AG10803 (cell line): ENCODE data around the gene PTPN23.

Source experiments
- DNase-seq: peaks from one replicate; pipeline ENCODE4 v3.0.0; 2010; ENCODE audit warnings: low read depth
- H3K4me3 ChIP-seq: 2 replicates; pipeline ENCODE4 v1.5.1; 2011; ENCODE audit warnings: mild to moderate bottlenecking, low read length, control low read depth
- CTCF ChIP-seq: conservative IDR thresholded peaks from 2 replicates; pipeline ENCODE4 v1.5.1; 2011; ENCODE audit warnings: mild to moderate bottlenecking, low read length, control low read depth, inconsistent platforms

The PTPN23 gene

GRCh38 chr3:47342812-47343211 is 38.0 kb upstream of the PTPN23 start:
- no peak for TF ChIP-seq CTCF
- no peak for DNase-seq
- no peak overlapping the region for H3K4me3 ChIP-seq

- no peak for TF ChIP-seq CTCF
- no peak overlapping the region for H3K4me3 ChIP-seq
- DNase-seq = no peak
These were observed 37.3 kb upstream of the PTPN23 start for GRCh38 chr3:47343471-47343971.

- no peak for DNase-seq
These were observed 35.9 kb upstream of the PTPN23 start for GRCh38 chr3:47344971-47345370.

GRCh38 chr3:47347217-47347801 is 33.5 kb upstream of the PTPN23 start:
- peak; percentile 84 for DNase-seq
- no peak overlapping the region for H3K4me3 ChIP-seq

More at GRCh38 chr3:47344971-47345370, 35.9 kb upstream of the PTPN23 start:
- TF ChIP-seq CTCF = no peak
- no peak overlapping the region for H3K4me3 ChIP-seq

GRCh38 chr3:47348411-47349154 is 32.2 kb upstream of the PTPN23 start:
- no peak for DNase-seq
- TF ChIP-seq CTCF = no peak
- H3K4me3 ChIP-seq = no peak overlapping the region

More at GRCh38 chr3:47347217-47347801, 33.5 kb upstream of the PTPN23 start:
- TF ChIP-seq CTCF = no peak

GRCh38 chr3:47355010-47355409 is 25.8 kb upstream of the PTPN23 start:
- no peak for TF ChIP-seq CTCF
- DNase-seq = no peak
- no peak overlapping the region for H3K4me3 ChIP-seq

- no peak overlapping the region for H3K4me3 ChIP-seq
- no peak for TF ChIP-seq CTCF
- no peak for DNase-seq
These were observed 24.6 kb upstream of the PTPN23 start for GRCh38 chr3:47356201-47356600.
